ENCODE measurements around the gene SRP9.

DNA sequence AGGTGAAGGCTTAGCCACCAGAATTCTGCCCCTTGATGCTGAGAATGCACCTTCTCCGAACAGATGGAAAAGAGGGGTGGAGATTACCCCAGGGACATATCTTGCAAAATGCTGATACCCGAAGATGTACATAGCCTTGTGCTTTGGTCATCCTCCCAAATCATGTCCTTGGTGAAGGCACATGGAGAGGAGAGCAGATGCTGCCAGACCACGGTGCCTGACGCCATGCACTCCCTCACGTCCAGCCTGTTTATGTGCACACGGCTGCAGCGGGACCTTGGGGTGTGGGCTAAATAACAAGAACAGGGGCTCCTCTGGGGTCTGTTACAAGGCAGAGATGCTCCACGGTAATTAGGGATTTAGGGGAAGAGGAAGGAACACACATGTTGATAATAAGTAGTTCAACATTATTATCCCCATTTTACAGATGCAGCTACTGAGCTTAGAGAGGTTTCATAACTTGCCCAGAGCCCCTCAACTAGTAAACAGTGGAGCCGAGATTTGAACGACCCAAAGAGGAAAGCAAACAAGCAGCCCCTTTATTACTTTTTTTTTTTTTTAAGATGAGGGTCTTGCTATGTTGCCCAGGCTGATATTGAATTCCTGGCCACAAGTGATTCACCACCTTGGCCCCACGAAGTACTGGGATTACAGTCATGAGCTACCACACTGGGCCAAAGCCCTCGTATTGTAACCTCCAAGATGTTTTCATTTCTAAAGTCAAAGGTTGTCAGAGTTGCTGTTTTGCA lies 45.2 kb downstream of the SRP9 start:
- TF ChIP-seq TAF1 (IDR thresholded peaks at IDR 0.05; ENCODE audit: borderline replicate concordance, low read depth, low read length) (no peak), EGR1 (IDR thresholded peaks at IDR 0.05; ENCODE audit: borderline replicate concordance in 1 of 2, low read depth in 2 of 2, low read length in 2 of 2) (no peak), SMAD1 (IDR thresholded peaks at IDR 0.05; ENCODE audit: low read depth, partially characterized antibody) (no peak), POLR2AphosphoS2 (IDR thresholded peaks at IDR 0.05; ENCODE audit: low read depth, low read length) (no peak), ESRRA (IDR thresholded peaks at IDR 0.05; ENCODE audit: low read length) (no peak), ZNF24 (IDR thresholded peaks at IDR 0.05) (no peak), POLR2A (IDR thresholded peaks at IDR 0.05; ENCODE audit: low read depth, low read length) (no peak)
